IgD-negative memory B cell (primary cell): ENCODE results near the gene MRLN. TPM values are rescaled to one million over a fixed set of nuclear protein-coding genes. Genes with fewer than 3 reads are reported as not detected.

Source experiments
- H3K27ac Mint-ChIP-seq, 3 donors: one replicate each; pipeline ENCODE4 v1.8.0; 2020 to 2022; ENCODE audit warnings: mild to moderate bottlenecking in 3 of 3, mixed read lengths in 3 of 3, moderate library complexity in 1 of 3
- H3K27me3 Mint-ChIP-seq: one replicate; pipeline ENCODE4 v1.8.0; 2021; ENCODE audit warnings: mixed read lengths
- H3K36me3 Mint-ChIP-seq: one replicate; pipeline ENCODE4 v1.8.0; 2020; ENCODE audit warnings: mild to moderate bottlenecking, mixed read lengths
- H3K4me1 Mint-ChIP-seq, 3 donors: one replicate each; pipeline ENCODE4 v1.8.0; 2020 to 2022; ENCODE audit warnings: mixed read lengths in 3 of 3, mild to moderate bottlenecking in 1 of 3
- H3K4me3 Mint-ChIP-seq, 4 donors: one replicate each; pipeline ENCODE4 v1.8.0; 2020 to 2022; ENCODE audit warnings: mild to moderate bottlenecking in 4 of 4, mixed read lengths in 4 of 4, moderate library complexity in 3 of 4
- H3K9me3 Mint-ChIP-seq, 3 donors: one replicate each; pipeline ENCODE4 v1.8.0; 2020 to 2021; ENCODE audit warnings: mixed read lengths in 3 of 3, mild to moderate bottlenecking in 1 of 3
- polyA plus RNA-seq: library from polyadenylated mRNA; unstranded; fragments of 300-500 nt; fragmentation: Illumina TruSeq; gene quantifications from one replicate; pipeline ENCODE4 v1.2.3, GENCODE V29; 2021

Gene MRLN
- polyA plus RNA-seq, 1 donor from 2014 or later: not detected

- Mint-ChIP-seq H3K4me1 (peaks cover 0 to 4% (median 0%) of the 10 kb centered on the region in 3 donors), H3K9me3 (peaks cover 0 to 2% (median 0%) of the 10 kb centered on the region in 3 donors), H3K36me3 (no peaks in the 10 kb centered on the region), H3K27ac (no peak overlapping the region), H3K27me3 (peaks cover 2% of the 10 kb centered on the region), H3K4me3 (no peak overlapping the region)
Measured at GRCh38 chr10:59702347-59702746, 50.9 kb downstream of the MRLN start.

DNA sequence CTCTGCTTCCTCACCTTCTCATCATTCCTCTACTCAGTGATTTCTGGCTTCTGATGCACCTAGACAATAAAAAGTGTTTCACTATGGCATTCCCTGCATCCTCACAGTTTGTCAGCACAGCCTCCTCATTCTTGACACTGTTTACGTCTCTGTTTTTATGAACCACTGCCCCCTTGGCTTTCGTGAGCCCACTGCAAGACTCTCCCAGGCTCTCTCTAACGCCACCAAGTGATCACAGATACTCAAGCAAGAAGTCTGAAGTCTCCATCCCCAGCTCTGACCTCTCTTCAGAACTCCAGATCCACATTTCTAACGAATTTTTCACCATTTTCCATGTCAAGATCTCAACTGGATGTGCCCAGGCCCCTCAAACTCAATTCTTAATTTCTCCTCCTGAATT is 52.5 kb downstream of the MRLN start:
- Mint-ChIP-seq H3K4me1 (peaks cover 0 to 4% (median 0%) of the 10 kb centered on the region in 3 donors), H3K27me3 (peaks cover 2% of the 10 kb centered on the region), H3K27ac (no peak overlapping the region), H3K36me3 (no peaks in the 10 kb centered on the region), H3K9me3 (peaks cover 0 to 2% (median 0%) of the 10 kb centered on the region in 3 donors), H3K4me3 (no peak overlapping the region)

DNA sequence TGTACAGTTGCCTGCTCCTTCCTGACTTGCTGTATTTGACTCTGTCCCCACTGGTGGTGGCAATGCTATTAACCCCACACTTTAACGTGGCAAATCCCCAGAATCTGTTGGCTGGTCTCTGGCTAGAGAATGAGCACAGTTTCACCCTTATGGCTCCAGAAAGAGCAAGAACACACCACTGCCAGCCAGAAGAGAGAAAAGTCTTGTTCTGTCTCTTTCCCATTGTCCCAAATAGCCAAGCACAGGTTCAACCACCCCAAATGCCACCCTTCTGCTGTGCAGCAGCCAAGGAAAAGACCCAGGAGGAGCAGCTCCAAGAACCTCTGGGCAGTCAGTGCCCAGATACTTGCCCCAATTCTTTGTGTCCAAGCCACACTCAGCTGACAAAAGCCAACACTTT is 54.9 kb downstream of the MRLN start:
- H3K36me3 Mint-ChIP-seq: no peaks in the 10 kb centered on the region
- H3K9me3 Mint-ChIP-seq: peaks cover 0 to 2% (median 0%) of the 10 kb centered on the region in 3 donors
- no peak overlapping the region for H3K4me3 Mint-ChIP-seq
- H3K27ac Mint-ChIP-seq: no peak overlapping the region
- peaks cover 2% of the 10 kb centered on the region for H3K27me3 Mint-ChIP-seq
- peaks cover 0 to 4% (median 0%) of the 10 kb centered on the region in 3 donors for H3K4me1 Mint-ChIP-seq

DNA sequence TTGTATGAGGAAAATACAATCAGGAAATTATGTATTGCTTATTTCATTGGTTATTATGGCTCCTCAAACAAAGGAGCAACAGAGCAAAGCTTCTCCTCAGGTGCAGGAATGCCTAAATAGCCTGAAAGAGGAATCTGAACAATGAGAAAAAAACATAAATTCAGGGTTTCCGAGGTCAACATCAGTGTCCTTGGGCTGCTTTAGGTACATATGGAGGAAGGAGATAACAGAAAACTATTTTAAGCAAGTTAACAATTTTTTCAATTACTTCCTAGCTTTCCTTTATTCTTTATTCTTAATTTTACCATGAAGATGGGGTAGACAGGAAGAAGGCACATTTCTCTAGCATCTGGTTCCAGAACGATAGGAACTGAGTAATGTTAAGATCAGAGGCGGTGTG is 57.6 kb downstream of the MRLN start:
- no peak overlapping the region for H3K27ac Mint-ChIP-seq
- no peaks in the 10 kb centered on the region for H3K27me3 Mint-ChIP-seq
- H3K4me1 Mint-ChIP-seq: no peaks in the 10 kb centered on the region
- no peaks in the 10 kb centered on the region for H3K9me3 Mint-ChIP-seq
- H3K36me3 Mint-ChIP-seq: no peaks in the 10 kb centered on the region
- no peak overlapping the region for H3K4me3 Mint-ChIP-seq

- Mint-ChIP-seq H3K4me1 (no peaks in the 10 kb centered on the region), H3K36me3 (no peaks in the 10 kb centered on the region), H3K4me3 (no peak overlapping the region), H3K27ac (no peak overlapping the region), H3K27me3 (no peaks in the 10 kb centered on the region), H3K9me3 (peaks cover 0 to 2% (median 0%) of the 10 kb centered on the region in 3 donors)
Measured at GRCh38 chr10:59694936-59695335, 58.3 kb downstream of the MRLN start.

- H3K27ac Mint-ChIP-seq: no peak overlapping the region
Measured at GRCh38 chr10:59692113-59692512, 61.1 kb downstream of the MRLN start.

DNA sequence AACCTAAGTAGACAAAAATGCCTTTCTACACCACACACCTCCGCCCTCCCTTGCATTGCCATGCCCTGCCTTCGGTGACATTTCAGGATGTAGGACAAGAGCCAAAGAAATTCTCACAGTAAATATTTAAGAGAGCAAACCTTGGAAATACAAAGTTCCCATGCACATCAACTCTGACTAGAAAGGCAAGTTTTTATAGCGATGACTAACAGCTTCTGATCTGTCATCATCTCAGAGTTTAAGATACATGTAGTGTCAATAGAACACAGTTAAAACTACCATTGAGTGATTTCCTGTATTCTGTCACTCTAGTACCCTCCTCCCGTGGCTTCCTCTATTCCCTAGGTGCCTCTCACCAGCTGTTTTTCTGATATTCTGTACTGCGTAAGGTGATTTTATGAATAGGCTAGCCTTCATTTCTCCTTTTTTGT is 64.3 kb downstream of the MRLN start:
- no peaks in the 10 kb centered on the region for H3K36me3 Mint-ChIP-seq
- no peak overlapping the region for H3K27ac Mint-ChIP-seq
- no peaks in the 10 kb centered on the region for H3K4me1 Mint-ChIP-seq
- H3K27me3 Mint-ChIP-seq: peaks cover 4% of the 10 kb centered on the region
- H3K4me3 Mint-ChIP-seq: no peak overlapping the region
- peaks cover 0 to 4% (median 0%) of the 10 kb centered on the region in 3 donors for H3K9me3 Mint-ChIP-seq

More at GRCh38 chr10:59692113-59692512, 61.1 kb downstream of the MRLN start:
- Mint-ChIP-seq H3K27me3 (peaks cover 4% of the 10 kb centered on the region), H3K9me3 (peaks cover 0 to 4% (median 0%) of the 10 kb centered on the region in 3 donors), H3K4me3 (no peak overlapping the region), H3K36me3 (no peaks in the 10 kb centered on the region), H3K4me1 (no peaks in the 10 kb centered on the region)

- Mint-ChIP-seq H3K27me3 (peaks cover 4% of the 10 kb centered on the region), H3K36me3 (no peaks in the 10 kb centered on the region), H3K4me3 (no peak overlapping the region), H3K9me3 (peaks cover 0 to 4% (median 0%) of the 10 kb centered on the region in 3 donors), H3K27ac (no peak overlapping the region), H3K4me1 (no peaks in the 10 kb centered on the region)
Measured at GRCh38 chr10:59687657-59688056, 65.6 kb downstream of the MRLN start.

Other genes with a start within 250 kb of the MRLN start
- gene SLC16A9, start 43.6 kb downstream of the MRLN start, polyA plus RNA-seq: not detected
- 13.4 TPM for gene CCDC6, start 153.1 kb upstream of the MRLN start, polyA plus RNA-seq